GM23338 (cell line): ENCODE data around the gene GFI1B. TPM values are rescaled to one million over a fixed set of nuclear protein-coding genes. Genes with fewer than 3 reads are reported as not detected.

Experiments used
- ATAC-seq: fragments of 200-7000 bp; cut with Tn5 transposase; 3 replicates; pipeline ENCODE4 v1.9.1; 2020
- DNase-seq: peaks from one replicate; pipeline ENCODE4 v3.0.0-alpha.2; 2015; ENCODE audit warnings: low spot score
- H2AFZ ChIP-seq: fragments of 200-600 bp; sonication (generic); 2 replicates; pipeline ENCODE4 v1.8.0; 2016; ENCODE audit warnings: antibody characterized with exemption, mild to moderate bottlenecking, moderate library complexity
- H3F3A ChIP-seq: fragments of 200-600 bp; sonication (generic); replicated peaks from 2 replicates; pipeline ENCODE4 v1.8.0; 2017; ENCODE audit warnings: antibody characterized with exemption, mixed run types, low read depth
- H3K27ac ChIP-seq: fragments of 200-600 bp; sonication (generic); 2 replicates; pipeline ENCODE4 v1.6.1; 2016; ENCODE audit warnings: low read depth
- H3K27me3 ChIP-seq: fragments of 200-600 bp; sonication (generic); 2 replicates; pipeline ENCODE4 v1.8.0; 2016; ENCODE audit warnings: mild to moderate bottlenecking, mixed run types, moderate library complexity; ENCODE audit not compliant: insufficient read depth
- H3K36me3 ChIP-seq: fragments of 200-600 bp; sonication (generic); 2 replicates; pipeline ENCODE4 v1.8.0; 2016; ENCODE audit warnings: mild to moderate bottlenecking; ENCODE audit not compliant: insufficient read depth
- H3K4me1 ChIP-seq: fragments of 200-600 bp; sonication (generic); 2 replicates; pipeline ENCODE4 v1.8.0; 2016; ENCODE audit warnings: mild to moderate bottlenecking, moderate library complexity; ENCODE audit not compliant: insufficient read depth
- H3K4me2 ChIP-seq: fragments of 200-600 bp; sonication (generic); 2 replicates; pipeline ENCODE4 v1.7.1; 2017; ENCODE audit warnings: mixed run types
- H3K4me3 ChIP-seq: fragments of 200-600 bp; sonication (generic); 2 replicates; pipeline ENCODE4 v1.6.1; 2016; ENCODE audit warnings: mixed run types
- H3K79me2 ChIP-seq: fragments of 200-600 bp; sonication (generic); replicated peaks from 2 replicates; pipeline ENCODE4 v1.8.0; 2017; ENCODE audit warnings: mild to moderate bottlenecking; ENCODE audit not compliant: insufficient read depth
- H3K9me2 ChIP-seq: fragments of 200-600 bp; sonication (generic); 2 replicates; pipeline ENCODE4 v1.8.0; 2017; ENCODE audit not compliant: insufficient read depth
- H4K20me1 ChIP-seq: fragments of 200-600 bp; sonication (generic); replicated peaks from 2 replicates; pipeline ENCODE4 v1.8.0; 2017; ENCODE audit warnings: mild to moderate bottlenecking; ENCODE audit not compliant: insufficient read depth
- H3K27ac Mint-ChIP-seq: 2 replicates; pipeline ENCODE4 v1.8.0; 2020; ENCODE audit warnings: inconsistent platforms, mild to moderate bottlenecking, moderate library complexity, mixed read lengths
- H3K27me3 Mint-ChIP-seq: 3 replicates; pipeline ENCODE4 v1.8.0; 2022; ENCODE audit warnings: low read depth, mild to moderate bottlenecking, moderate library complexity, mixed read lengths, inconsistent platforms; ENCODE audit not compliant: insufficient read depth, poor library complexity
- H3K36me3 Mint-ChIP-seq: 3 replicates; pipeline ENCODE4 v1.8.0; 2021; ENCODE audit warnings: low read depth, mild to moderate bottlenecking, inconsistent platforms, moderate library complexity, mixed read lengths
- H3K4me1 Mint-ChIP-seq: 3 replicates; pipeline ENCODE4 v1.8.0; 2020; ENCODE audit warnings: mild to moderate bottlenecking, inconsistent platforms, mixed read lengths
- H3K4me3 Mint-ChIP-seq: 3 replicates; pipeline ENCODE4 v1.8.0; 2021; ENCODE audit warnings: moderate library complexity, mild to moderate bottlenecking, inconsistent platforms, mixed read lengths
- H3K9me3 Mint-ChIP-seq: 3 replicates; pipeline ENCODE4 v1.8.0; 2020; ENCODE audit warnings: moderate library complexity, mild to moderate bottlenecking, inconsistent platforms, mixed read lengths
- CREB1 ChIP-seq: fragments of 250-450 bp; sonication (Bioruptor Pico); IDR thresholded peaks from 2 replicates; pipeline ENCODE4 v1.5.0; 2020; ENCODE audit warnings: low read depth, mild to moderate bottlenecking, moderate library complexity
- CTCF ChIP-seq, 2 experiments: fragments of 200-600 bp in 1 of 2; sonication (generic) in 1 of 2; conservative IDR thresholded peaks; 2 replicates each; pipeline versions ENCODE4 v1.5.1 to v1.6.1; 2016 to 2017; ENCODE audit warnings: antibody characterized with exemption in 2 of 2, low read depth in 2 of 2, mild to moderate bottlenecking in 2 of 2, moderate library complexity in 1 of 2
- ETS1 ChIP-seq: IDR thresholded peaks from 2 replicates; pipeline ENCODE4 v1.6.1; 2016; ENCODE audit warnings: antibody characterized with exemption
- EZH2 ChIP-seq: fragments of 200-600 bp; sonication (generic); IDR thresholded peaks from one replicate; pipeline ENCODE4 v1.8.0; 2017; ENCODE audit warnings: antibody characterized with exemption, mild to moderate bottlenecking, low read depth; ENCODE audit not compliant: unreplicated experiment
- JUNB ChIP-seq: IDR thresholded peaks from one replicate; pipeline ENCODE4 v1.6.1; 2016; ENCODE audit warnings: antibody characterized with exemption; ENCODE audit not compliant: unreplicated experiment
- POLR2AphosphoS5 ChIP-seq: IDR thresholded peaks from 2 replicates; pipeline ENCODE4 v1.6.1; 2016; ENCODE audit warnings: antibody characterized with exemption, low read depth
- ZNF114 ChIP-seq: fragments of 250-450 bp; sonication (Bioruptor Pico); IDR thresholded peaks from 2 replicates; pipeline ENCODE4 v1.5.0; 2020; ENCODE audit warnings: mild to moderate bottlenecking, moderate library complexity
- ZNF331 ChIP-seq: fragments of 250-450 bp; sonication (Bioruptor Pico); IDR thresholded peaks from 2 replicates; pipeline ENCODE4 v1.5.0; 2020; ENCODE audit warnings: low read depth, mild to moderate bottlenecking, moderate library complexity
- polyA plus RNA-seq: library from polyadenylated mRNA; unstranded; fragments of >200 nt; fragmentation: Nextera tagmentation; extraction: Ambion mirVana; gene quantifications from 2 replicates; pipeline ENCODE4 v1.2.1, GENCODE V29; 2016
- total RNA-seq: library from RNA; depleted of rRNA; stranded (reverse); fragments of >200 nt; shearing (Covaris generic); gene quantifications from 2 replicates; pipeline ENCODE4 v1.2.3, GENCODE V29; 2014

The GFI1B gene
- total and polyA plus RNA-seq, 2 experiments from 2014 or later = 0.38 TPM; not detected in 1

GRCh38 chr9:133026426-133026825 lies 47.9 kb downstream of the GFI1B start:
- Histone ChIP-seq H3K79me2 (peaks cover 12% of the 10 kb centered on the region), H2AFZ (no peak overlapping the region), H4K20me1 (no peaks in the 10 kb centered on the region), H3F3A (no peaks in the 10 kb centered on the region), H3K4me1 (peaks cover 6% of the 10 kb centered on the region; the same call in 1 of the 2 replicates), H3K27ac (no peak overlapping the region), H3K9me2 (no peaks in the 10 kb centered on the region), H3K4me2 (no peak overlapping the region), H3K4me3 (no peak overlapping the region), H3K36me3 (no peaks in the 10 kb centered on the region), H3K27me3 (no peaks in the 10 kb centered on the region; the same call in 1 of the 2 replicates)
- Mint-ChIP-seq H3K36me3 (peaks cover 6% of the 10 kb centered on the region), H3K27me3 (peaks cover 7% of the 10 kb centered on the region), H3K27ac (no peak overlapping the region), H3K4me1 (peaks cover 6% of the 10 kb centered on the region), H3K9me3 (peaks cover 20% of the 10 kb centered on the region; the same call in 2 of the 3 replicates), H3K4me3 (no peak overlapping the region)
- DNase-seq (no peak), ATAC-seq (no peak)
- TF ChIP-seq EZH2 = no peak
- no peak for TF ChIP-seq ETS1
- TF ChIP-seq POLR2AphosphoS5 = no peak
- no peak for TF ChIP-seq ZNF114
- TF ChIP-seq CTCF (conservative IDR thresholded peaks at IDR 0.05; ENCODE audit: low read depth in 2 of 2) = no peak
- TF ChIP-seq JUNB = no peak
- TF ChIP-seq CREB1 (CRISPR knock-in tag) = no peak

- peaks cover 24% of the 10 kb centered on the region; the same call in 2 of the 3 replicates for H3K9me3 Mint-ChIP-seq
- peaks cover 5% of the 10 kb centered on the region for H3K27me3 Mint-ChIP-seq
- no peak for ATAC-seq
- Histone ChIP-seq H3K79me2 (peaks cover 19% of the 10 kb centered on the region), H3K4me1 (peaks cover 9% of the 10 kb centered on the region; the same call in 1 of the 2 replicates), H3K9me2 (0 out of 2 replicates have a peak, but pooled peaks cover 3% of the 10 kb centered on the region), H3K36me3 (no peaks in the 10 kb centered on the region), H2AFZ (no peak overlapping the region), H3K4me3 (no peak overlapping the region), H3K27me3 (no peaks in the 10 kb centered on the region; the same call in 1 of the 2 replicates), H3F3A (no peaks in the 10 kb centered on the region), H3K4me2 (no peak overlapping the region), H4K20me1 (peaks cover 5% of the 10 kb centered on the region; the same call in 1 of the 2 replicates), H3K27ac (no peak overlapping the region)
- peaks cover 11% of the 10 kb centered on the region for H3K36me3 Mint-ChIP-seq
- no peak for DNase-seq
- H3K4me3 Mint-ChIP-seq = no peak overlapping the region
- no peak for TF ChIP-seq ZNF331 (CRISPR knock-in tag)
- H3K4me1 Mint-ChIP-seq = peaks cover 13% of the 10 kb centered on the region
- no peak overlapping the region for H3K27ac Mint-ChIP-seq
Measured at GRCh38 chr9:133027134-133027533, 48.6 kb downstream of the GFI1B start.
